Cardiac fibroblast (primary cell): Measurements from ENCODE around the gene APOBEC3B.

Experiments
- DNase-seq, 2 donors: peaks; one replicate each; pipeline versions ENCODE4 v3.0.0 to v3.0.0-alpha.2; 2010; ENCODE audit warnings: low read depth in 2 of 2
- H3K4me3 ChIP-seq, 2 donors: replicated peaks in 1 of 2; 1 replicate in 1 of 2; 2 replicates in 1 of 2; pipeline ENCODE4 v1.5.1; 2011; ENCODE audit warnings: low read depth in 2 of 2, low read length in 2 of 2, mild to moderate bottlenecking in 2 of 2, moderate library complexity in 1 of 2
- CTCF ChIP-seq: IDR thresholded peaks from one replicate; pipeline ENCODE4 v1.5.1; 2011; ENCODE audit warnings: low read depth, mild to moderate bottlenecking, low read length, inconsistent platforms

Gene APOBEC3B

GRCh38 chr22:38981992-38982927, at the start of gene APOBEC3B:
TSS of gene APOBEC3B (plus strand) at chr22:38982347. CDS start at chr22:38982454, 107 bp downstream.
- TF ChIP-seq CTCF = no peak
- peak within 1 kb of the TSS; percentile 39 to 47 for H3K4me3 ChIP-seq
- DNase-seq = peak; percentile 94 to 97

GRCh38 chr22:38935023-38935422, 47.1 kb upstream of the APOBEC3B start:
- TF ChIP-seq CTCF = no peak
- no peak overlapping the region for H3K4me3 ChIP-seq
- no peak for DNase-seq

- no peak for DNase-seq
- no peak overlapping the region for H3K4me3 ChIP-seq
- TF ChIP-seq CTCF = no peak
Observed at GRCh38 chr22:38935616-38936015, 46.5 kb upstream of the APOBEC3B start.

- no peak overlapping the region for H3K4me3 ChIP-seq
- no peak for DNase-seq
- TF ChIP-seq CTCF = no peak
Observed at GRCh38 chr22:38936562-38936961, 45.6 kb upstream of the APOBEC3B start.

- no peak for TF ChIP-seq CTCF
- H3K4me3 ChIP-seq = no peak overlapping the region
- no peak for DNase-seq
Observed at GRCh38 chr22:38937036-38937435, 45.1 kb upstream of the APOBEC3B start.

GRCh38 chr22:38937541-38937940, 44.6 kb upstream of the APOBEC3B start:
- no peak for TF ChIP-seq CTCF
- DNase-seq = no peak
- no peak overlapping the region for H3K4me3 ChIP-seq
